Parathyroid adenoma (tissue), 2 donors: ENCODE measurements around the gene HEATR1.

Experiments used
- H2AFZ ChIP-seq: fragments of 300-600 bp; sonication (generic); one replicate; pipeline ENCODE4 v1.7.0; 2017; ENCODE audit warnings: antibody characterized with exemption, mild to moderate bottlenecking
- H3K27ac ChIP-seq: fragments of 300-600 bp; sonication (generic); one replicate; pipeline ENCODE4 v1.7.0; 2017
- H3K27me3 ChIP-seq: fragments of 300-600 bp; sonication (generic); one replicate; pipeline ENCODE4 v1.7.0; 2017; ENCODE audit warnings: low read length; ENCODE audit not compliant: control insufficient read depth, insufficient read depth
- H3K36me3 ChIP-seq: fragments of 300-600 bp; sonication (generic); one replicate; pipeline ENCODE4 v1.7.0; 2017; ENCODE audit warnings: low read length; ENCODE audit not compliant: control insufficient read depth, insufficient read depth
- H3K4me1 ChIP-seq: fragments of 300-600 bp; sonication (generic); one replicate; pipeline ENCODE4 v1.7.0; 2017; ENCODE audit warnings: control low read depth
- H3K4me2 ChIP-seq: fragments of 300-600 bp; sonication (generic); one replicate; pipeline ENCODE4 v1.7.0; 2017; ENCODE audit warnings: low read length
- H3K4me3 ChIP-seq: fragments of 300-600 bp; sonication (generic); one replicate; pipeline ENCODE4 v1.7.0; 2017; ENCODE audit warnings: low read depth, low read length
- H3K79me2 ChIP-seq: fragments of 300-600 bp; sonication (generic); one replicate; pipeline ENCODE4 v1.7.0; 2017; ENCODE audit warnings: control low read depth
- H3K9ac ChIP-seq: fragments of 300-600 bp; sonication (generic); one replicate; pipeline ENCODE4 v1.7.0; 2017; ENCODE audit warnings: mild to moderate bottlenecking
- H3K9me3 ChIP-seq: fragments of 300-600 bp; sonication (generic); one replicate; pipeline ENCODE4 v1.7.0; 2017; ENCODE audit warnings: low read length; ENCODE audit not compliant: control insufficient read depth
- TF ChIP-seq, protein P1 (sequence below): fragments of 300-600 bp; sonication (generic); IDR thresholded peaks from one replicate; pipeline ENCODE4 v1.7.0; 2017; ENCODE audit warnings: antibody characterized with exemption, mild to moderate bottlenecking
- donor health status: primary hyperparathyroidism.

The HEATR1 gene

DNA sequence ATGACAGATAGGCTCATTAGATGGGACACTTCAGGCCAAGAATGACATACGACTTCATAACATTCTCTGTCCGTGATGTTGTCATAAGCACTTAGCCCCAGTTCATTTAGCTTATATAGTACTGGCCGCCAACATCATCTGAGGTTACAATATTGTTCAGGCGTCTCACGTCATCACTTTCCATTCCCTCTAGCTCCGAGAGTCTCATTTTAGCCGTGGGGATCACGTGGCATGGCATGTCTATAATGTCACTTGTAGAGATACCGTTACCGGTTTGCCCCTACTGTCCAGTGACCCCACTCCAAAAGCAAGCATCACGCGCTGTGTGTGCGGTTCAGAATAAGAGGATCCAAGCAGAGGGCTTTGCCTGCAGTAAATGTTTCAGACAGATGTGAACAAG is 34.6 kb upstream of the HEATR1 start:
- no peak overlapping the region for H2AFZ ChIP-seq
- no peak overlapping the region for H3K4me3 ChIP-seq
- H3K4me1 ChIP-seq, result no peaks in the 10 kb centered on the region
- H3K9me3 ChIP-seq, result no peaks in the 10 kb centered on the region
- H3K79me2 ChIP-seq, result no peaks in the 10 kb centered on the region
- TF ChIP-seq, protein P1, sequence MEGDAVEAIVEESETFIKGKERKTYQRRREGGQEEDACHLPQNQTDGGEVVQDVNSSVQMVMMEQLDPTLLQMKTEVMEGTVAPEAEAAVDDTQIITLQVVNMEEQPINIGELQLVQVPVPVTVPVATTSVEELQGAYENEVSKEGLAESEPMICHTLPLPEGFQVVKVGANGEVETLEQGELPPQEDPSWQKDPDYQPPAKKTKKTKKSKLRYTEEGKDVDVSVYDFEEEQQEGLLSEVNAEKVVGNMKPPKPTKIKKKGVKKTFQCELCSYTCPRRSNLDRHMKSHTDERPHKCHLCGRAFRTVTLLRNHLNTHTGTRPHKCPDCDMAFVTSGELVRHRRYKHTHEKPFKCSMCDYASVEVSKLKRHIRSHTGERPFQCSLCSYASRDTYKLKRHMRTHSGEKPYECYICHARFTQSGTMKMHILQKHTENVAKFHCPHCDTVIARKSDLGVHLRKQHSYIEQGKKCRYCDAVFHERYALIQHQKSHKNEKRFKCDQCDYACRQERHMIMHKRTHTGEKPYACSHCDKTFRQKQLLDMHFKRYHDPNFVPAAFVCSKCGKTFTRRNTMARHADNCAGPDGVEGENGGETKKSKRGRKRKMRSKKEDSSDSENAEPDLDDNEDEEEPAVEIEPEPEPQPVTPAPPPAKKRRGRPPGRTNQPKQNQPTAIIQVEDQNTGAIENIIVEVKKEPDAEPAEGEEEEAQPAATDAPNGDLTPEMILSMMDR, result no peak
- H3K36me3 ChIP-seq, result no peaks in the 10 kb centered on the region
- H3K9ac ChIP-seq, result no peak overlapping the region
- H3K27ac ChIP-seq, result no peak overlapping the region
- H3K4me2 ChIP-seq, result no peak overlapping the region
- H3K27me3 ChIP-seq, result no peaks in the 10 kb centered on the region

DNA sequence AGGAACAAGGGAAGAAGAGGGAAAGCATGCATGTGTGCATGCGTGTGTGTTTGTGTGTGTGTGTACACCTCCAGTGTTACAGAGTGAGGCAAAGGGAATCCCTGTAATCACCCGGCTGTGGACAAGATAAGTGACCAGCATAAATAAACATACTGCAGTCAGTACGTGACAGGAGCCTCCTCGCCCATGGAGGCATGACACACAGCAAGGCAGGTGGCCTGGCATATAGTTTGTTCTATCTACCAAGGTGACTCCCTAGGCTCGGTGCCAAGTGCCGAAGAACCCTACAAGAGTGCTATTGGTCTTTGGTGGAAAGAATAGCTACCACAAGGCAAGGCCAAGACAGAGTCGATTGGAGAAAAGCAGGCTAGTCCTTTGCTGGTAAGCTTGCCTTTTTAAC is 31.7 kb upstream of the HEATR1 start:
- Histone ChIP-seq H3K9ac (no peak overlapping the region), H3K4me3 (no peak overlapping the region), H3K36me3 (no peaks in the 10 kb centered on the region), H3K9me3 (no peaks in the 10 kb centered on the region), H3K27me3 (no peaks in the 10 kb centered on the region), H3K4me1 (no peaks in the 10 kb centered on the region), H3K4me2 (no peak overlapping the region), H2AFZ (no peak overlapping the region), H3K27ac (no peak overlapping the region), H3K79me2 (no peaks in the 10 kb centered on the region)
- TF ChIP-seq, protein P1, result no peak

DNA sequence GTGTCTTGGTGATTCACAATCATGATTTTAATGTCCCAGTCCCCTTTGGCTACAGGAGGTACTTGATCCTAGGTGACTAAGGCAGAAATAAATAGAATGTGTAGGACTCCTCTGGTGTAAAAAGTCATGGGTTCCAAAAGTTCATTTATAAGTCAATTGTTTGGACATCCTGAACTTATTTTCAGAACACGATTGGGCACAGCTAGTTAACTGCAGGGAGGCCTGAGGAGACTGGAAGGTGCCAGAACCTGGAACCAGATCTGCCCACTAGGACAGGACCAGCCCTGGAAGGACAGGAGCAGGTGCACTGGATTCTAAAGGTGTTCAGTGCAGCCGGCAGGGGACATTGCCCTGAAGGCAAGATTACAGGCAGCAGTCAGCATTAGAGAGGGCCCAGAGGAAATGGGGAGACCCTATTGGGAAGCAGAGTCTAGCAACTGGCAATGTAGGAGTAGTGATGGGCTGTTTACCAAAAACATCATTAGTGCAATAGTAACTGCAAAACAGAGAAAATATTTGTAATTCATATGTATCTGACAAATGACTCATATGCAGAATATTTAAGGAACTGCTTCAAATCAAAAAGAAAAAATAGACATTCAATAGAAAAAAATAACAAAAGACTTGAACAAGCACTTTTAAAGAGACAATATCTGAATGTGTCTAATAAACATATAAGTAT is 23.6 kb upstream of the HEATR1 start:
- Histone ChIP-seq H3K4me1 (no peaks in the 10 kb centered on the region), H3K4me2 (no peak overlapping the region)

DNA sequence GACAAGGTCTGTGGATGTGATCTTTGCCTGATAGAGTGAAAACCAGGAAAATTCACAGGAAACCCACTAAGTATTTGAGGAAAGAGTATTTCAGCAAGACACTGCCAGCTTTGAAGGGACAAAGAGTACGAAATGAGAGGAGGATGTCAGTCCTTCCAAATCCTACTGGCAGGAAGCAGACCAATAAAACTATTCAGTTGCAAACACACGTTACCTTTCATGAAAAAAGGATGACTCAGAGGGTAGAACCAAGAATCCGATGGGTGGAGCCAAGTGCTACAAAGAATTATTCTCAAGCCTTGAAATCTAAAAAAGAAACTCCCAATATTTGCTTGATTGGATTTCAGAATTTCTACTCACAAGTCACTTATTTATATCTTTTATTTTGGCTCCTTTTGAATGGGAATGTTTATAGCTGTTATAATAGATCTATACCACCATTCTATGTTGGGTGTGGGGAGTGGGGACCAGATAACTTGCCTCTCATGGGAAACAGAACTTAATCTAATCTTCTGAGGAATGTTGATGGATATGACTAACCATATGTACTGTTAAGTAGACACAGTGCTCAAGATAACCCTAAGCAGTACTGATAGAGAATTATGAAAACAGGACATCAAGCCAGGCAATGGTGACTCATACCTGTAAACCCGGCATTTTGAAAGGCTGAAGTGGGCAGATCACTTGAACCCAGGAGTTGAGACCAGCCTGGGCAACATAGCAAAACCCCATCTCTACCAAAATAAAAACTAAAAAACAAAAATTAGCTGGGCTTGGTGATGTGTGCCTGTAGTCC is 19.3 kb upstream of the HEATR1 start:
- Histone ChIP-seq H3K4me1 (no peaks in the 10 kb centered on the region), H3K79me2 (no peaks in the 10 kb centered on the region), H3K27ac (no peak overlapping the region), H2AFZ (no peak overlapping the region), H3K9ac (no peak overlapping the region), H3K9me3 (peaks cover 6% of the 10 kb centered on the region), H3K4me2 (no peak overlapping the region), H3K4me3 (no peak overlapping the region), H3K36me3 (no peaks in the 10 kb centered on the region), H3K27me3 (no peaks in the 10 kb centered on the region)
- TF ChIP-seq, protein P1, result no peak

More for the DNA sequence above, 23.6 kb upstream of the HEATR1 start:
- no peak overlapping the region for H3K4me3 ChIP-seq
- H3K9me3 ChIP-seq, result no peaks in the 10 kb centered on the region
- no peaks in the 10 kb centered on the region for H3K27me3 ChIP-seq
- H2AFZ ChIP-seq, result no peak overlapping the region
- H3K27ac ChIP-seq, result no peak overlapping the region
- H3K9ac ChIP-seq, result no peak overlapping the region
- no peaks in the 10 kb centered on the region for H3K79me2 ChIP-seq
- no peaks in the 10 kb centered on the region for H3K36me3 ChIP-seq
- TF ChIP-seq, protein P1, result no peak
